Measurements from ENCODE around the gene GAB2.

Gene GAB2

DNA sequence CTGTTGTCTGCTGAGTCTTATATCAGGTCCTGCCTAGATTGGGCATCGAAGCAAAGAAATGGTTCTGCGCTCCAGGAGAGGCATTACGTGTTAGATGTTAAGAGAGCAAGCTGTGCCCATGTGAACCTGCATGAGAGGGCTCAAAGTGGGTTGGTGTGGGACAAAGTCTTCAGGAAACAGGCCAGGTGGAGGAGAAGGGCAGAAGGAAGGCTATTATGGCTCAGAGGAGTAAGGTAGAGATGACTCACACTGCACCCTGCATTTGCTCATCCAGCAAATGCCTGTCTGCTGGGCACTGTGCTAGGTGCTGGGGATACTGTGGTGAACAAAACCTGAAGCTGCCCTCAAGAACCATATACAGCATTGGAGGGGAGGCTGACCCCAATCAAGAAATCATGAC, 223.1 kb downstream of the GAB2 start:
- no peak overlapping the region for H3K4me3 ChIP-seq (ENCODE audit: insufficient read depth, low read depth, low read length, poor library complexity, severe bottlenecking)
- H3K4me1 ChIP-seq (ENCODE audit: control insufficient read depth, insufficient read depth, low read length, poor library complexity, severe bottlenecking) = peaks cover 6% of the 10 kb centered on the region
- no peak overlapping the region for H3K27ac ChIP-seq (ENCODE audit: insufficient read depth, low read length, poor library complexity, severe bottlenecking)
- no peaks in the 10 kb centered on the region for H3K36me3 ChIP-seq (ENCODE audit: control insufficient read depth, insufficient read depth, low read length)
- no peaks in the 10 kb centered on the region for H3K27me3 ChIP-seq (replicated peaks; ENCODE audit: control insufficient read depth, insufficient read depth, low read length, poor library complexity, severe bottlenecking)
- no peak for DNase-seq
- no peaks in the 10 kb centered on the region for H3K9me3 ChIP-seq (ENCODE audit: control insufficient read depth, low read length)

DNA sequence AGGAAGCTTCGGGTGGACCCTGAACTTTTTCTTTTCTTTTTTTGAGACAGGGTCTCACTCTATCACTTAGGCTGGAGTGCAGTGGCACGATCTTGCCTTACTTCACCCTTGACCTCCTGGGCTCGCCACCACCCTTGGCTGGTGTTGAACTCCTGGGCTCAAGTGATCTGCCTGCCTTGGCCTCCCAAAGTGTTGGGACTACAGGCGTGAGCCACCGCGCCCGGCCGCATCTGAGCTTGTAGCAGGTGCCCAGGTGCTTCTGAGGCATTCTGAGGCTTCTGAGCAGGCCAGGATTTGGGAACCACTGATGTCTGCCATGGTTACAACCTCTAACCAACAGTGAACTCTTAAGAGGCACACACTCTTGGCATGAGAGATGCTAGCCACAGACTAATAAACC, 223.8 kb downstream of the GAB2 start:
- Histone ChIP-seq H3K4me3 (ENCODE audit: insufficient read depth, low read depth, low read length, poor library complexity, severe bottlenecking) (no peak overlapping the region), H3K27me3 (replicated peaks; ENCODE audit: control insufficient read depth, insufficient read depth, low read length, poor library complexity, severe bottlenecking) (no peaks in the 10 kb centered on the region), H3K4me1 (ENCODE audit: control insufficient read depth, insufficient read depth, low read length, poor library complexity, severe bottlenecking) (peaks cover 13% of the 10 kb centered on the region), H3K9me3 (ENCODE audit: control insufficient read depth, low read length) (no peaks in the 10 kb centered on the region), H3K36me3 (ENCODE audit: control insufficient read depth, insufficient read depth, low read length) (no peaks in the 10 kb centered on the region), H3K27ac (ENCODE audit: insufficient read depth, low read length, poor library complexity, severe bottlenecking) (no peak overlapping the region)
- no peak for DNase-seq

- H3K4me1 ChIP-seq (ENCODE audit: control insufficient read depth, insufficient read depth, low read length, poor library complexity, severe bottlenecking) = peaks cover 14% of the 10 kb centered on the region
- H3K27ac ChIP-seq (ENCODE audit: insufficient read depth, low read length, poor library complexity, severe bottlenecking) = no peak overlapping the region
- DNase-seq = no peak
These were observed 224.7 kb downstream of the GAB2 start for GRCh38 chr11:78192911-78193351.

GRCh38 chr11:78192223-78192719, 225.3 kb downstream of the GAB2 start:
- peaks cover 20% of the 10 kb centered on the region for H3K4me1 ChIP-seq (ENCODE audit: control insufficient read depth, insufficient read depth, low read length, poor library complexity, severe bottlenecking)
- H3K27ac ChIP-seq (ENCODE audit: insufficient read depth, low read length, poor library complexity, severe bottlenecking) = no peak overlapping the region
- H3K9me3 ChIP-seq (ENCODE audit: control insufficient read depth, low read length) = no peaks in the 10 kb centered on the region
- no peak for DNase-seq
- H3K4me3 ChIP-seq (ENCODE audit: insufficient read depth, low read depth, low read length, poor library complexity, severe bottlenecking) = no peak overlapping the region
- no peaks in the 10 kb centered on the region for H3K27me3 ChIP-seq (replicated peaks; ENCODE audit: control insufficient read depth, insufficient read depth, low read length, poor library complexity, severe bottlenecking)
- H3K36me3 ChIP-seq (ENCODE audit: control insufficient read depth, insufficient read depth, low read length) = no peaks in the 10 kb centered on the region

More at GRCh38 chr11:78192911-78193351, 224.7 kb downstream of the GAB2 start:
- Histone ChIP-seq H3K9me3 (ENCODE audit: control insufficient read depth, low read length) (no peaks in the 10 kb centered on the region), H3K36me3 (ENCODE audit: control insufficient read depth, insufficient read depth, low read length) (no peaks in the 10 kb centered on the region), H3K4me3 (ENCODE audit: insufficient read depth, low read depth, low read length, poor library complexity, severe bottlenecking) (no peak overlapping the region), H3K27me3 (replicated peaks; ENCODE audit: control insufficient read depth, insufficient read depth, low read length, poor library complexity, severe bottlenecking) (no peaks in the 10 kb centered on the region)

DNA sequence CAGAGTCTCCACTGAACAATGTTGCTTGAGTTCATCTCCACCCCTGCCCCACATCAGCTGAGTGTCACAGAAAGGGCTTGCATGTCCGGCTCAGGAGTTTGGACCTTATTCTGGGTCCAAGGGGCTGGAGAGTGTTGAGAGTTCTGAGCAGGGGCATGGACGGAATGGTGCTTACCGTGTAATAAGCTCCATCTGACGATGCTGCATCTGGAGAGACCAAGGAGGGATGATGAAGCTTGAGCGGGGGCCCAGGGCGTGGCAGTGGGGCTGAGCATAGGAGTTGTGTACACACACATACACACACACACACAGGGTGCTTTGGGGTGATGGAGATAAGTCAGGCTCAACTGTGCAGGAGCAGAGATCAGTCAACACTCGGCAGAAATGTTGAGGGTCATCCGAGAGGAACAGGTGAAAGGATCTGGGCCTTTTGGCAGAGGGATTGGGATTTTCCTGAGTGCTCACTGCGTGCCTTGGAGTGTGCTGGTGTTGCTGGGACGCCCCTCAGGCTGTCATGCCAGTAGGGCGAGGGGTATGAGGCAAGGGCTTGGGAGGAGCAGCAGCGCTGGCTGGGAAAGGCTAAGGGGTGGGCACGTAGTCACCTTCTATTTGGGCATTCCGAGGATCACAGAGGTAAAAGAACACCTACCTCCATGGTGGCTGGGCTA, 226.6 kb downstream of the GAB2 start:
- DNase-seq = no peak
- no peaks in the 10 kb centered on the region for H3K27me3 ChIP-seq (replicated peaks; ENCODE audit: control insufficient read depth, insufficient read depth, low read length, poor library complexity, severe bottlenecking)

DNA sequence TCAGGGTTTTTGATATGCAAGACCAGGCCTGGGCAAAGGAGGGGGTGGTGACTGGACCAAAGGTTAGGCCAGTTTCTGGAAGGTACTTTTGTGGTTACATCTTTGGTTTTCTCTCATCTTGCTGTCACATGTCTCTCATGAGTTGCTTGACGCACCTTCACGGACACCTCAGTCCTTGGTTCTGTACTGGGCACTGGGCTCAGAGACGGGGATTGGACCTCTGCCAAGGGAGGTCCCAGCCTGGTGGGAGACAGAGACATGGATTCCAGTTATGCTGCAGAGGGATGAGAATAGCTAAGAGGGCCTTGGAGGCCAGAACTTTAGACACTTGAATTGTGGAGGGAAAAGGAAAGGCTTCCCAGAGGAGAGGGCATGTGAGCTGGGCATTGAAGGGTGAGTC, 227.2 kb downstream of the GAB2 start:
- no peak for DNase-seq
- Histone ChIP-seq H3K9me3 (ENCODE audit: control insufficient read depth, low read length) (no peaks in the 10 kb centered on the region), H3K36me3 (ENCODE audit: control insufficient read depth, insufficient read depth, low read length) (no peaks in the 10 kb centered on the region), H3K4me1 (ENCODE audit: control insufficient read depth, insufficient read depth, low read length, poor library complexity, severe bottlenecking) (peaks cover 20% of the 10 kb centered on the region), H3K27ac (ENCODE audit: insufficient read depth, low read length, poor library complexity, severe bottlenecking) (no peak overlapping the region), H3K27me3 (replicated peaks; ENCODE audit: control insufficient read depth, insufficient read depth, low read length, poor library complexity, severe bottlenecking) (no peaks in the 10 kb centered on the region), H3K4me3 (ENCODE audit: insufficient read depth, low read depth, low read length, poor library complexity, severe bottlenecking) (no peak overlapping the region)

More for the DNA sequence above, 226.6 kb downstream of the GAB2 start:
- Histone ChIP-seq H3K4me3 (ENCODE audit: insufficient read depth, low read depth, low read length, poor library complexity, severe bottlenecking) (no peak overlapping the region), H3K36me3 (ENCODE audit: control insufficient read depth, insufficient read depth, low read length) (no peaks in the 10 kb centered on the region), H3K9me3 (ENCODE audit: control insufficient read depth, low read length) (no peaks in the 10 kb centered on the region), H3K27ac (ENCODE audit: insufficient read depth, low read length, poor library complexity, severe bottlenecking) (no peak overlapping the region), H3K4me1 (ENCODE audit: control insufficient read depth, insufficient read depth, low read length, poor library complexity, severe bottlenecking) (peaks cover 20% of the 10 kb centered on the region)

DNA sequence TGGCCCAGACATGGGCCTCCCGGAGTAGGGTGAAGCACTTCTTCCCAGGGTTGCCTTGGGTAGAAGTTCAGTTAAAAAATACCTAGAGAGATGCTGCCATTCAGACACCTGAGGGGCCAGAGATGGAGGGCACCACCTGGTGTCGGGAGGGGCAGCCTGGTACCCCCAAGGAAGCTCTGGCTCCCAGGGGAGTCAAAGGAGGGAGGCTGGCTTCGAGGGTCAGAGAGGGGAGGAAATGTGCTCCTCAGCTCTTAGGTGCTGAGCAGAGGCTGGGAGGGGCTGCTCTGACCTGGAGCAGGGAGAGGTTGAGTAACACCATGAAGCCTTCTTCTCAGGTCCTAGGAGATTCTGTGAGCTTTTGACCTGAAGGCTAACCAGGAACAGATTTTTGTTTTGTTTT, 227.8 kb downstream of the GAB2 start:
- no peaks in the 10 kb centered on the region for H3K9me3 ChIP-seq (ENCODE audit: control insufficient read depth, low read length)
- no peak overlapping the region for H3K4me3 ChIP-seq (ENCODE audit: insufficient read depth, low read depth, low read length, poor library complexity, severe bottlenecking)
- no peaks in the 10 kb centered on the region for H3K27me3 ChIP-seq (replicated peaks; ENCODE audit: control insufficient read depth, insufficient read depth, low read length, poor library complexity, severe bottlenecking)
- no peak overlapping the region for H3K27ac ChIP-seq (ENCODE audit: insufficient read depth, low read length, poor library complexity, severe bottlenecking)
- no peaks in the 10 kb centered on the region for H3K36me3 ChIP-seq (ENCODE audit: control insufficient read depth, insufficient read depth, low read length)
- H3K4me1 ChIP-seq (ENCODE audit: control insufficient read depth, insufficient read depth, low read length, poor library complexity, severe bottlenecking) = peaks cover 20% of the 10 kb centered on the region
- DNase-seq = no peak

- DNase-seq = no peak
- H3K4me1 ChIP-seq (ENCODE audit: control insufficient read depth, insufficient read depth, low read length, poor library complexity, severe bottlenecking) = peaks cover 20% of the 10 kb centered on the region
- no peaks in the 10 kb centered on the region for H3K36me3 ChIP-seq (ENCODE audit: control insufficient read depth, insufficient read depth, low read length)
- H3K27me3 ChIP-seq (replicated peaks; ENCODE audit: control insufficient read depth, insufficient read depth, low read length, poor library complexity, severe bottlenecking) = no peaks in the 10 kb centered on the region
- peak overlapping the region; percentile 94 for H3K4me3 ChIP-seq (ENCODE audit: insufficient read depth, low read depth, low read length, poor library complexity, severe bottlenecking)
- no peaks in the 10 kb centered on the region for H3K9me3 ChIP-seq (ENCODE audit: control insufficient read depth, low read length)
- peak overlapping the region; percentile 74 for H3K27ac ChIP-seq (ENCODE audit: insufficient read depth, low read length, poor library complexity, severe bottlenecking)
These were observed 228.4 kb downstream of the GAB2 start for GRCh38 chr11:78189174-78189724.

GRCh38 chr11:78188286-78189173, 229.1 kb downstream of the GAB2 start, which contains the start of the genes KCTD21 and USP35:
Gene KCTD21, minus strand, starts transcription at chr11:78188626. Its CDS starts 14,072 bp downstream, at chr11:78174554.
Gene USP35, plus strand, starts transcription at chr11:78188919. Its CDS starts 7,327 bp downstream, at chr11:78196246.
- peak within 1 kb of the TSS; percentile 94 for H3K4me3 ChIP-seq (ENCODE audit: insufficient read depth, low read depth, low read length, poor library complexity, severe bottlenecking)
- DNase-seq = peak; percentile 77 to 84 (median 82)
- H3K36me3 ChIP-seq (ENCODE audit: control insufficient read depth, insufficient read depth, low read length) = no peaks in the 10 kb centered on the region
- no peaks in the 10 kb centered on the region for H3K9me3 ChIP-seq (ENCODE audit: control insufficient read depth, low read length)
- peaks cover 20% of the 10 kb centered on the region for H3K4me1 ChIP-seq (ENCODE audit: control insufficient read depth, insufficient read depth, low read length, poor library complexity, severe bottlenecking)
- H3K27ac ChIP-seq (ENCODE audit: insufficient read depth, low read length, poor library complexity, severe bottlenecking) = peak within 1 kb of the TSS; percentile 74
- no peaks in the 10 kb centered on the region for H3K27me3 ChIP-seq (replicated peaks; ENCODE audit: control insufficient read depth, insufficient read depth, low read length, poor library complexity, severe bottlenecking)
